GM12874 (cell line): ENCODE measurements around the gene FNDC1.
A peak's percentile ranks its signal among the peaks of the same experiment; 100 is the strongest.

Source experiments
- TF ChIP-seq, protein P1 (sequence below): IDR thresholded peaks from 2 replicates; pipeline ENCODE4 v1.5.1; 2011; ENCODE audit warnings: low read depth, mild to moderate bottlenecking, control low read depth, low read length, moderate library complexity; ENCODE audit not compliant: insufficient read depth

FNDC1 gene

DNA sequence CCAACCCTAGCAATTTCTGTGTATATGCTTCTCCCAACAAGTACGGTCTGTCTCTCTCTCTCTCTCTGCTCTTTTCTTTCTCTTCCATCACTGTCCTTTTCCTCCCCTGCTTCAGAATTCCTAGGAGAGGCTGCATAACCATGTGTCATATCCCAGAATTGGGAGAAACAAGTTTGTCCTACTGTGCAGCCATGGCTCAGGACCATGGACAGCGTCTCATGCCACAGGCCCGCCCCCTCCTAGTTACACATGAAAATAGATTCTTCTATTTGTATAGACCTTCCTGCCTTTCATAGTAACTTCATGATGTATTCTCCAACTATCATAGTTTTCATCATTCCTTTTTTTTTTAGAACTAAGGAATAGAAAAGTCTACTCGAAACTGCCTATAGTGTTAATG is 98.0 kb downstream of the FNDC1 start:
- TF ChIP-seq, protein P1, sequence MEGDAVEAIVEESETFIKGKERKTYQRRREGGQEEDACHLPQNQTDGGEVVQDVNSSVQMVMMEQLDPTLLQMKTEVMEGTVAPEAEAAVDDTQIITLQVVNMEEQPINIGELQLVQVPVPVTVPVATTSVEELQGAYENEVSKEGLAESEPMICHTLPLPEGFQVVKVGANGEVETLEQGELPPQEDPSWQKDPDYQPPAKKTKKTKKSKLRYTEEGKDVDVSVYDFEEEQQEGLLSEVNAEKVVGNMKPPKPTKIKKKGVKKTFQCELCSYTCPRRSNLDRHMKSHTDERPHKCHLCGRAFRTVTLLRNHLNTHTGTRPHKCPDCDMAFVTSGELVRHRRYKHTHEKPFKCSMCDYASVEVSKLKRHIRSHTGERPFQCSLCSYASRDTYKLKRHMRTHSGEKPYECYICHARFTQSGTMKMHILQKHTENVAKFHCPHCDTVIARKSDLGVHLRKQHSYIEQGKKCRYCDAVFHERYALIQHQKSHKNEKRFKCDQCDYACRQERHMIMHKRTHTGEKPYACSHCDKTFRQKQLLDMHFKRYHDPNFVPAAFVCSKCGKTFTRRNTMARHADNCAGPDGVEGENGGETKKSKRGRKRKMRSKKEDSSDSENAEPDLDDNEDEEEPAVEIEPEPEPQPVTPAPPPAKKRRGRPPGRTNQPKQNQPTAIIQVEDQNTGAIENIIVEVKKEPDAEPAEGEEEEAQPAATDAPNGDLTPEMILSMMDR: no peak

DNA sequence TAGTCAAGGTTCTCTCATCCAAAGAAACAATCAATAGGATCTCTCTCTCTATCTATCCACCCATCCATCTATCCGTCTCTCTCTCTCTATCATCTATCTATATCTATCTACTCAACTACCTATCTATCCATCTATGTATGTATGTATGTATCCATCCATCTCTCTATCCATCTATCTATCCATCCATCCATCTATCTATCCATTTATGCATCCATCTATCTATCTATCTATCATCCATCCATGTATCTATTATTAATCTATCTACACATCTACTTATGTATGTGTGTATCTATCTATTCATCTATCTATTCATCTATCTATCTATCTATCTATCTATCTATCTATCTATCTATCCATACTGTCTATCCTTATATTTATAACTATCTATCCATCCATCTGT is 99.3 kb downstream of the FNDC1 start:
- TF ChIP-seq, protein P1: no peak

DNA sequence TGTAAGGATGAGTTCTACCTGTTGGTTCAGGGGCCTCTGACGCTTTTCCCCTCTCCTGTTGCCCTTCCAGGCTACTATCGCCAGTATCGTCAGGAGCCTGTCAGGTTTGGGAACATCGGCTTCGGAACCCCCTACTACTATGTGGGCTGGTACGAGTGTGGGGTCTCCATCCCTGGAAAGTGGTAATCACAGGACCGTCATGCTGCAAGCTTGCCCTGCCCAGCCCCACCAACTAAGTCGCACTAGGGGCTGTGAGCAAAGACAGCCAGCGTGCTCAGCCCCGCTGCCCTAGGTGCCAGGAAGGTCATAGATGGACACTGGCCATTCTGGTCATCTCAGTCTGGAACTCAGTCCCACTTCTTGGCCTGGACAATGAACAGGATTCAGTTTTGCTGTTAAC is 102.1 kb downstream of the FNDC1 start:
- TF ChIP-seq, protein P1: no peak

DNA sequence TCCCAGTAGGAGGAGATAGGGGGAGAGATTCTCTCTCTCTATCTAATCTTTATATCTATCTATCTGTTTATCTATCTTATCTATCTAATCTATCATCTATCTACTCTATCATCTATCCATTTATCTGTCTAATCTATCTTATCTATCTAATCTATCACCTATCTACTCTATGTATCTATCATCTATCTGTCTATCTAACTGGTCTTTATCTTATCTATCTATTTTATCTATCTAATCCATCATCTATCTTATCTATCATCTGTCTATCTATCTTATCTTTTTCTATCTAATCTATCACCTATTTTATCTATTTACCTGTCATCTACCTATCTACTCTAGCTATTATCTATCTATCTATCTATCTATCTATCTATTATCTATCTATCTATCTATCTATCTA is 109.4 kb downstream of the FNDC1 start:
- TF ChIP-seq, protein P1: no peak

DNA sequence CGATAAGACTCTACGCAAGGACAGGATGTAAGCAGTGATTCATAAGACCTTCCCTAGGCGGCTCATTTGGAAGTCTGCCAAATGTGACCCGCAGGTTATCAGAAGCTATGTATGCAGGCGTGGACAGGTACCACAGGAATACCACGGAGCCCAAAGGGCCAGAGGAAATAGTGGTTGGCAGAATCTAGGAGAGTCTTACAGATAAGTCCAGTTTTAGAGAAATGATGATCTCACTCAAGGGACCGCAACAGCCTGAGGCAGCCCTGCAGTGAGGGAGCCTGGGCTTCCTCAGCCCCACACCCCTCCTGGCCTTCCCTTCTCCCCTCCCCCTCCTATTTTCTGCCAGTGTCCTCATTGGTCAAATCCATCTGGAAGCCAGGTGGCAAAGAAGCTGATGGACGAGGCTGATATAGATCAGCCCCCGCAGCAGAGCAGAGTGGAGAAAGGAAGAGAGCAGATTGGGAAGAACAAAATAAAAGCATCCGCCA is 110.6 kb downstream of the FNDC1 start:
- TF ChIP-seq, protein P1: no peak

DNA sequence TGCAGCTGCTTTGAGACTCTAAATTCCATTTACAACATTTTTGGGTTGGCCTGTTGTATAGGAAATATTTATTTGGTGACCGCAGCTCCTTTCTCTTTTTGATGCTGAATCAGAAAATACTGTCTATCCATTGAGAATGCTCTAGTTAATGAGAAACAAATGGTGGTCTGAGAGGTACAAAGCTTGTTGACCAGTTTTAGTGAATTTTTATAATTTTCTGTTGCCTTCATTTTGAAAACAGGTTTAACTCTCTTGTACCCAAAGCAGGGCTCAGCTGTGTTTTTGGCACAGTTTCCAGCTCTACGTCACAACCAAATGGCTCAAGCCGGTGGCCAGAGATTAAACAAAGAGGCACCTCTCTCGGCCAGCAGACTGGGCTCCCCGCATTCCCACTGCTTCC is 113.2 kb downstream of the FNDC1 start:
- TF ChIP-seq, protein P1: no peak

DNA sequence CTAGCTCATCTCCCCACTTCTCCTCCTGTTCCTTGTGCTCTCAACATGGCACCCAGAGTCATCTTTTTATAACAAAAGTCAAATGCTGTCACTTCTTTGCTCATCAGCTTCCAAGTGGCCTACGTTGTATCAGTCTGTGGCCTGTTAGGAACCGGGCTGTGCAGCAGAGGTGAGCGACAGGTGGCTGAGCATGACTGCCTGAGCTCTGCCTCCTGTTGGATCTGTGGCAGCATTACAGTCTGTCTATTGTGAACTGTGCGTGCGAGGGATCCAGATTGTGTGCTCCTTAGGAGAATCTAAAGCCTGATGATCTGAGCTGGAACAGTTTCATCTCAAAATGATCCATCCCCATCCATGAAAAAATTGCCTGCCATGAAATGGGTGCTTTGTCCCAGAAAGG is 129.6 kb downstream of the FNDC1 start:
- TF ChIP-seq, protein P1: peak; percentile 24; the same call in 1 of the 2 replicates

DNA sequence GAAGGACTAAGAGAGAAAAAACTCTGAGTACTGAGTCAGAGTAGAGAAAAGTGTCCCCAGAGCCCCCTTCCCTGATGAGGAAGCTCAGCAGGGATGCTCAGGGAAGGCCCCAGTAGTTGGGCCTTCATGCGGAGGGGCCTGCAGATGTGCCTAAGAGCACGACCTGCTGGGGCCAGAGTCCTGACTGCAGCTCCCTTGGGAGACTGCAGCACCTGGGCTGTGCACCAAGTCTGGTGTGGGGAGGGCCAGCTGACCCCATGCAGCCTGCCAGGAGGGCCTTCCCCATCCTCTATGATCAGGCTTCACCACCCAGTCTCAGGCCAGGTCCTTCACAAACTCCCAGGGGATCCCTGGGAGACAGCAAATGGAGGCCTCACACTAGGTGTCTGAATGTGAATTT is 130.4 kb downstream of the FNDC1 start:
- TF ChIP-seq, protein P1: no peak
